Inflammatory macrophage treated with lipopolysaccharide for 4 hours (primary cell): ENCODE measurements around the gene PANK2.
"Not testable (repeated sequence)": the region's sequence is repeated elsewhere in the genome, so short reads cannot be mapped to it uniquely, and the experiment has no call there.

Experiments used
- DNase-seq: peaks from one replicate; pipeline ENCODE4 v3.0.0-alpha.2; 2020

PANK2 gene

GRCh38 chr20:3929713-3930060 lies 40.5 kb downstream of the PANK2 start:
- peak; percentile 40 for DNase-seq

GRCh38 chr20:3930265-3931206 lies 41.3 kb downstream of the PANK2 start:
- no peak for DNase-seq

- DNase-seq, result no peak
These were observed 42.5 kb downstream of the PANK2 start for GRCh38 chr20:3931664-3932063.

GRCh38 chr20:3932277-3932676 lies 43.1 kb downstream of the PANK2 start:
- no peak for DNase-seq

- peak; percentile 69 for DNase-seq
These were observed 43.5 kb downstream of the PANK2 start for GRCh38 chr20:3932681-3933080.

GRCh38 chr20:3933218-3933617 lies 44.0 kb downstream of the PANK2 start:
- peak; percentile 63 for DNase-seq

- no peak for DNase-seq
These were observed 45.4 kb downstream of the PANK2 start for GRCh38 chr20:3934624-3935023.

- no peak for DNase-seq
These were observed 46.2 kb downstream of the PANK2 start for GRCh38 chr20:3935295-3935955.

- no peak for DNase-seq
These were observed 46.8 kb downstream of the PANK2 start for GRCh38 chr20:3935956-3936340.

GRCh38 chr20:3937618-3938017 lies 48.4 kb downstream of the PANK2 start:
- no peak for DNase-seq

GRCh38 chr20:3940905-3941304 lies 51.7 kb downstream of the PANK2 start:
- DNase-seq, result no peak

- not testable (repeated sequence) for DNase-seq
These were observed 57.5 kb downstream of the PANK2 start for GRCh38 chr20:3946666-3947065.

GRCh38 chr20:3964719-3965118 lies 75.5 kb downstream of the PANK2 start:
- DNase-seq, result no peak

- DNase-seq, result no peak
These were observed 77.4 kb downstream of the PANK2 start for GRCh38 chr20:3966571-3966970.

GRCh38 chr20:3970016-3970415 lies 80.8 kb downstream of the PANK2 start:
- no peak for DNase-seq

- DNase-seq, result no peak
These were observed 82.0 kb downstream of the PANK2 start for GRCh38 chr20:3971145-3971544.

GRCh38 chr20:3972161-3972560 lies 83.0 kb downstream of the PANK2 start:
- DNase-seq, result no peak

GRCh38 chr20:3972631-3973030 lies 83.4 kb downstream of the PANK2 start:
- DNase-seq, result not testable (repeated sequence)

- no peak for DNase-seq
These were observed 84.5 kb downstream of the PANK2 start for GRCh38 chr20:3973705-3974104.

GRCh38 chr20:3976511-3976910 lies 87.3 kb downstream of the PANK2 start:
- no peak for DNase-seq
